Keratinocyte (primary cell): ENCODE results near the gene ITPR1.

Experiments
- CTCF ChIP-seq, 3 experiments: IDR thresholded peaks in 1 of 3; conservative IDR thresholded peaks in 1 of 3; optimal IDR thresholded peaks in 1 of 3; 2 replicates in 2 of 3; 3 replicates in 1 of 3; pipeline versions ENCODE3 to v1.5.1; 2011; ENCODE audit warnings: low read length in 3 of 3, mild to moderate bottlenecking in 3 of 3, moderate library complexity in 2 of 3, control low read depth in 1 of 3, inconsistent platforms in 1 of 3; ENCODE audit not compliant: insufficient read depth in 2 of 3; ENCODE audit errors: extremely low read depth in 1 of 3
- EZH2 ChIP-seq: IDR thresholded peaks from one replicate; pipeline ENCODE4 v1.6.1; 2012; ENCODE audit warnings: inconsistent platforms, mild to moderate bottlenecking, low read length, moderate library complexity

- TF ChIP-seq CTCF (optimal IDR thresholded peaks at IDR 0.05 in 1 of 3, IDR thresholded peaks at IDR 0.05 in 1 of 3, conservative IDR thresholded peaks at IDR 0.05 in 1 of 3; ENCODE audit: extremely low read depth in 1 of 3, insufficient read depth in 2 of 3, low read length in 3 of 3) = no peak
- TF ChIP-seq EZH2 = no peak
These were observed 69.4 kb downstream of the ITPR1 start for GRCh38 chr3:4562595-4562994.
